ENCODE measurements around the gene KAZN. TPM values are rescaled to one million over a fixed set of nuclear protein-coding genes. Genes with fewer than 3 reads are reported as not detected.

Gene KAZN
- total RNA-seq, 6 experiments from 2014 or later, result 13.1 to 22.3 (median 20.7) TPM

- Mint-ChIP-seq H3K9me3 (peaks cover 32% of the 10 kb centered on the region), H3K4me3 (no peak overlapping the region), H3K36me3 (ENCODE audit: low read depth) (peaks cover 5% of the 10 kb centered on the region; the same call in 1 of the 2 replicates), H3K27me3 (ENCODE audit: insufficient read depth) (peaks cover 2% of the 10 kb centered on the region; the same call in 1 of the 2 replicates), H3K4me1 (ENCODE audit: low read depth) (no peaks in the 10 kb centered on the region), H3K27ac (no peak overlapping the region)
- DNase-seq, result no peak
- no peak for TF ChIP-seq CTCF (IDR thresholded peaks at IDR 0.05)
These were observed 58.0 kb downstream of the KAZN start for GRCh38 chr1:14656384-14656937.

- DNase-seq, result no peak
- peaks cover 2% of the 10 kb centered on the region for H3K27me3 Mint-ChIP-seq (ENCODE audit: insufficient read depth)
- H3K4me1 Mint-ChIP-seq (ENCODE audit: low read depth), result no peaks in the 10 kb centered on the region
- H3K4me3 Mint-ChIP-seq, result no peak overlapping the region
- peaks cover 26% of the 10 kb centered on the region for H3K9me3 Mint-ChIP-seq
- no peak for TF ChIP-seq CTCF (IDR thresholded peaks at IDR 0.05)
- no peak overlapping the region for H3K27ac Mint-ChIP-seq
- peaks cover 5% of the 10 kb centered on the region; the same call in 1 of the 2 replicates for H3K36me3 Mint-ChIP-seq (ENCODE audit: low read depth)
These were observed 60.2 kb downstream of the KAZN start for GRCh38 chr1:14658642-14659041.

- Mint-ChIP-seq H3K4me3 (no peak overlapping the region), H3K4me1 (ENCODE audit: low read depth) (no peaks in the 10 kb centered on the region), H3K36me3 (ENCODE audit: low read depth) (peaks cover 5% of the 10 kb centered on the region; the same call in 1 of the 2 replicates), H3K27me3 (ENCODE audit: insufficient read depth) (no peaks in the 10 kb centered on the region; the same call in none of the 2 replicates), H3K27ac (no peak overlapping the region), H3K9me3 (peaks cover 28% of the 10 kb centered on the region)
- TF ChIP-seq CTCF (IDR thresholded peaks at IDR 0.05), result no peak
- DNase-seq, result no peak
These were observed 61.4 kb downstream of the KAZN start for GRCh38 chr1:14659913-14660312.

- no peak overlapping the region for H3K27ac Mint-ChIP-seq
- H3K36me3 Mint-ChIP-seq (ENCODE audit: low read depth), result peaks cover 5% of the 10 kb centered on the region; the same call in 1 of the 2 replicates
- DNase-seq, result no peak
- peaks cover 23% of the 10 kb centered on the region for H3K9me3 Mint-ChIP-seq
- TF ChIP-seq CTCF (IDR thresholded peaks at IDR 0.05), result no peak
- H3K27me3 Mint-ChIP-seq (ENCODE audit: insufficient read depth), result no peaks in the 10 kb centered on the region; the same call in none of the 2 replicates
- no peak overlapping the region for H3K4me3 Mint-ChIP-seq
- H3K4me1 Mint-ChIP-seq (ENCODE audit: low read depth), result no peaks in the 10 kb centered on the region
These were observed 62.3 kb downstream of the KAZN start for GRCh38 chr1:14660801-14661200.

- H3K4me3 Mint-ChIP-seq, result no peak overlapping the region
These were observed 62.7 kb downstream of the KAZN start for GRCh38 chr1:14661222-14661621.

More at GRCh38 chr1:14661222-14661621, 62.7 kb downstream of the KAZN start:
- peaks cover 23% of the 10 kb centered on the region for H3K9me3 Mint-ChIP-seq
- no peak for DNase-seq
- peaks cover 5% of the 10 kb centered on the region; the same call in 1 of the 2 replicates for H3K36me3 Mint-ChIP-seq (ENCODE audit: low read depth)
- no peak overlapping the region for H3K27ac Mint-ChIP-seq
- no peaks in the 10 kb centered on the region for H3K4me1 Mint-ChIP-seq (ENCODE audit: low read depth)
- no peak for TF ChIP-seq CTCF (IDR thresholded peaks at IDR 0.05)
- no peaks in the 10 kb centered on the region; the same call in none of the 2 replicates for H3K27me3 Mint-ChIP-seq (ENCODE audit: insufficient read depth)

All from HFFc6 (cell line).